GM18507 (cell line): ENCODE data around the gene ZC3H4.

Source experiments
- DNase-seq: peaks from one replicate; pipeline ENCODE4 v3.0.0; 2011; ENCODE audit warnings: low read depth; ENCODE audit not compliant: insufficient read length; ENCODE audit errors: extremely low spot score
- FAIRE-seq: peaks from 2 replicates; lab custom pipeline; 2011; peaks lifted over from hg19 to GRCh38; lab: Jason Lieb, UNC

The ZC3H4 gene

DNA sequence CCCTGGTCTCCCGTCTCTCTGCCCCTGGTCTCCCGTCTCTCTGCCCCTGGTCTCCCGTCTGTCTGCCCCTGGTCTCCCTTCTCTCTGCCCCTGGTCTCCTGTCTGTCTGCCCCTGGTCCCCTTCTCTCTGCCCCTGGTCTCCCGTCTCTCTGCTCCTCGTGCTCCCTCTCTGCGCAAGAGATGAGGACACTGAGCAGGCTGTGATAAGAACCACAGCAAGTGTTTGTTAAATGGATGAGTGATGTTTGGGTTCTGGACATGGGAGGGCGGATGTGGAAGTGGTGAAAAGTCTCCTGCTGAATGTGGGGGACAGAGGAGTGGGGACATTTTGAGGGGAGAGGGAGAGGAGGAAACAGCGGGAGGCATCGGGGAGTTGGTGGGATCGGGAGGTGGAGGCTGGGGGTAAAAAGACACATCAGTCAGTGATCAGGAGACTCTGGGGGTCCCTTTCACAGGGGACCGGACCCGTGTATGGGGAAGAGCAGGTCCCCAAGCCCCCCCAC, 85.9 kb downstream of the ZC3H4 start:
- FAIRE-seq: no peak
- no peak for DNase-seq

- DNase-seq: no peak
- FAIRE-seq: no peak
These were observed 86.7 kb downstream of the ZC3H4 start for GRCh38 chr19:47026889-47027288.

DNA sequence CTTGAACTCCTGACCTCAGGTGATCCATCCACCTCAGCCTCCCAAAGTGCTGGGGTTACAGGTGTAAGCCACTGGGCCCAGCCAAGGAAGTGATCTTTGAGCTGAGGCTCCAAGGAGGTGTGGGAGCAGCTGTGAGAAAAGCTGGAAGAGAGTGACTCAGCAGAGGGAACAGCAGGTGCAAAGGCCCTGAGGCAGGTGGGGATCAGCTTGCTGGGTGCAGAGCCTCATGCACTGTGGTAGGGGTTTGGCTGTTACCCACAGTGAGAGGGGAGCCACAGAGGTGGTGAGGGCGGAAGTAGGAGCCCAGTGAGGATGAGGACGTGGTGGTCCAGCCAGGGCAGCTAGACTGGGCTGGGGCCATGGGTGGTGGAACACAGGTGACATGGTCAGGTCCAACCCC, 87.4 kb downstream of the ZC3H4 start:
- FAIRE-seq (no peak), DNase-seq (no peak)

DNA sequence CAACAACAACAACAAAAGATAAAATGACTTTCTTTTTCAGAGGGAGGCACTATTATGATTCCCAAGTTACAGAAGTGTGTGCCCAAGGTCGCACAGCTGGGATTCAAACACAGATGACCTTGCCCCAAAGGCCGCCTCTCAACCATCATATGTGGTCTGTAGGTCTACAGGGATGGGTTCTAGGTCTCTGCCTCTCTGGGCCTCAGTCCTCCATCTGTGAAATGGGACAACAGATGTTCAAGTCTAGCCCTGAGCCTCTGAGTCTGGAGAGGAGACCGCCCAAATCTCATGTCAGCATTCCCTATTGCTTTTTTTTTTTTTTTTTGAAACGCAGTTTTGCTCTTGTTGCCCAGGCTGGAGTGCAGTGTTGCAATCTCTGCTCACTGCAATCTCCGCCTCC, 89.1 kb downstream of the ZC3H4 start:
- DNase-seq (no peak), FAIRE-seq (no peak)

- FAIRE-seq: no peak
- DNase-seq: no peak
These were observed 90.2 kb downstream of the ZC3H4 start for GRCh38 chr19:47023448-47023794.

GRCh38 chr19:47022541-47023447, 90.8 kb downstream of the ZC3H4 start:
- DNase-seq (no peak), FAIRE-seq (no peak)

DNA sequence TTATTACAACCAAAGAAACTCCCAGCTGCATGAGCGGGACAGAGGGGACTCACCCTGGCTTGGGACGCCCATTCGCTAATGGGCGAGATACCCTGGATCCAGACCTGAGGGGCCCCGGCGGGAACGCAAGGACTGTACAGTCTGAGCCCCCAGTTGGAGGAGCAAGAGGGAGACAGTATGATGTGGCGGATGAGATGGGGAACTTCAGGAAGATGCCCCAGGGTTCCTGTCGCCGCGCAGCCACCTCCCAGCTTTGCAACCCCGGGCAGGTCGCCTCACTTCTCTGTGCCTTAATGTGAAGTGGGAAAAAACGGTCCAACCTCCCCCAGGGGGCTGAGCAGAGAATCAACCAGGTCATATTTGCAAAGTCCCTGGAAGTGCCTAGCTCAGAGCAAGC, 91.4 kb downstream of the ZC3H4 start:
- FAIRE-seq (no peak), DNase-seq (no peak)

DNA sequence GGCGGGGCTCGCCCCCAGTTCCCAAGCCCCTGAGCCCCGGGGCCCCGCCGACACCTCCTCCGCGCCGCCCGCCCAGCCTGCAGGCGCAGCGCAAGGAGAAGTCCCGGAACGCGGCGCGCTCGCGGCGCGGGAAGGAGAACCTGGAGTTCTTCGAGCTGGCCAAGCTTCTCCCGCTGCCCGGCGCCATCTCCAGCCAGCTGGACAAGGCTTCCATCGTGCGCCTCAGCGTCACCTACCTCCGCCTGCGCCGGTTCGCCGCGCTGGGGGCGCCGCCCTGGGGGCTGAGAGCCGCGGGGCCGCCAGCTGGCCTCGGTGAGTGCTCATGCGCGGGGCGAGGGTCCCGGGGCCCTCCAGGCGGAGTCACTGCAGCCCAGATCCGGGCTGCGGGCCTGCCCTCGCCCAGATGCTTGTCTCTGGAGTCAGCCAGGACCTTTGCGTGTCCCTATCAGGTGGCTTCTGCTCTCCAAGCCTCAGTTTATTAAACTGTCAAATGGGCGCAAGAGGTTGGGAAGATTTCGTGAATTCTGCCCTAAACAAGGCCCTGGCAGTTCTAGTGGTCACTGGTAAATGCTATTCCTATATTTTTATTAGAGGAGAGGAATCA, 91.9 kb downstream of the ZC3H4 start:
- FAIRE-seq: no peak

DNA sequence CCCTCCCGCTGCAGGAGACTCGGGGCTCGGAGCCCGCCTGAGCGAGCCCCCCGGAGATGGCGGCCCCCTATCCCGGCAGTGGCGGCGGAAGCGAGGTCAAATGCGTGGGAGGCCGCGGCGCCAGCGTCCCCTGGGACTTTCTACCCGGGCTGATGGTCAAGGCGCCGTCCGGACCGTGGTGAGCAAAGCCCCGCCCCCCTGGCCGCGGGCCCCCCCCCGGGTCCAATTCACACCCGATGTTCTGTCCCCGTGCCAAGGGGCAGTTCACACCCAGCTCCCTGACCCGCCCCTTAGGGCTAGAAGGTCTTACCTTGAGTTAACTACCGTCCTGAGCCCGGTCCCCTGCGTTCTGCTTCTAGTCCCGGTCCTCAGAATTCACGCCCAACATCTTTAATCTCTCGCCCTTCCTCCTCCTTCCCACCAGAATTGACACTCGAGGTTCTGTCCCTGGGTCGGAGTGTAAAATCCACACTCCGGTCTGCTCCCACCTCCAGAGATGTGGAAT, 92.5 kb downstream of the ZC3H4 start:
- DNase-seq (no peak), FAIRE-seq (no peak)

More for the DNA sequence above, 91.9 kb downstream of the ZC3H4 start:
- no peak for DNase-seq

DNA sequence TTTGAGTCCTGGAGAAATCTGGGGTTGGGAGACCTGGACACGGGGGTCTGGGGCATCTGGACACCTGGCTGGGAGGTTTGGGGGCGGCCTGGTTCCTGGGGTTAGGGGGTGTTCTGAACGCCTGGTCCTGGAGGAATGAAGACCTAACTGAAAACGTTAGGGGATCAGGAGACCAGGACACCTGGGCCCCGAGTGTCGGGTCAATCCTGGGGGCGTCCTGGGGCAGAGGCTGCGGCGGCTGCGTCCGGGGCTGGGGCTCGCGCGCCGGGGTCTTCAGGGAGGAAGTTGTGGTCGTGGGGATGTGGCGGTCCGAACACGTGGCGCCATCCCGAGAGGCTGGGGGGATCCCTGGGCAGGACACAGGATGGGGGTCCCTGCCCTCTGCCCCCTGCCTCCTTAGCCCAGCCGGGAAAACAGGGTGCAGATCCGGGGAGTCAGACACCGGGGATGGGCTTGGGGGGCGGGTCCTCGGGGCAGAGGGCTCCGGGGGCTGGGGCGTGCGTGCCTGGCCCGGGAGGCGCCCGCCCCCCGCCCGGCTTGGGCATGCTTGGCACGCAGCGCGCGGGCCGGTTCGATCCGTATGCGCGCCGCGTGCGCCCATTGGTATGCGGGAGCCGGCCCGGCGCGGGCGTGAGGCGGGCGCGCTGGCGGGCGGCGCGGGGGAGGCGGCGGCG, 93.3 kb downstream of the ZC3H4 start:
- DNase-seq: no peak
- no peak for FAIRE-seq

DNA sequence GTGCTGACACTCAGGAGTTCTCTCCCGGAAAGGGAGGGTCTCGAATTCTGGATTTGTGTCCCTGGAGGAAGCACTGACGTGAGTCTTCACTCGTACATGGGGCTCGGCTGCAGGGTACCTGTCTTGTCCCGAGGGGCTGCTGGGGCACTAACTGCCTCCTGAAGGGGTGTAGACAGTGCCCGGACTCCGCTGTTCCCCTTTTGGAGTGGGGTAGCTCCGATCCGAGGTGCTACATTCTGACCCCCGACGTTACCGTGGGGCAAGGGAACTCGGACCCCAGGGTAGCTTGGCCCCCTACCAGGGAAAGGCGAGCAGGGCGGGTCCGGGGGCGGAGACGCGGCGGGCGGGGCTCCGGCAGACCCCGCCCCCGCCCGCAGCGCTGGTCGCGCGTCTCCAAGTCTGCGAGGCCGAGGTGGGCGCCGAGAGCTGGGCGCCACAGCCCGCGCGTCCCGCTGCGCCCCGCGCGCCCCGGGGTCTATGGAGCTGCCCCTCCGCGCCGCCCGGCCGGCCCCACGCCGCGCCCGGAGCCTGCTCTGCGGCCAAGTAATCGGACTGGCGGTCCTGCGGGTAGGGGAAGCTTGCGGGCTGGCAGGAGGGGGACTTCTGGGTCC, 94.0 kb downstream of the ZC3H4 start, which contains the start of gene NPAS1:
TSS of gene NPAS1 (plus strand) at position 407 of the 611 bp plus-strand sequence. CDS start 1,211 bp downstream, outside the sequence.
- FAIRE-seq: no peak
- no peak for DNase-seq

GRCh38 chr19:47018923-47019322, 94.7 kb downstream of the ZC3H4 start:
- DNase-seq: no peak
- no peak for FAIRE-seq
